Astrocyte of the cerebellum (primary cell): ENCODE results near the gene MSI2.

Source experiments
- DNase-seq: peaks from one replicate; pipeline ENCODE4 v3.0.0-alpha.2; 2011; ENCODE audit warnings: low read depth
- H3K4me3 ChIP-seq: 2 replicates; pipeline ENCODE4 v1.5.1; 2011; ENCODE audit warnings: mild to moderate bottlenecking, low read depth, low read length, moderate library complexity
- in situ Hi-C: cut with HindIII; loops from 2 replicates; pipeline ENCODE4 v1.10.0; 2017; ENCODE audit warnings: low sequenced_read_pairs
- TF ChIP-seq, protein P1 (sequence below): IDR thresholded peaks from 2 replicates; pipeline ENCODE4 v1.5.1; 2012; ENCODE audit warnings: low read length, low read depth, moderate library complexity, mild to moderate bottlenecking; ENCODE audit errors: missing control alignments

The MSI2 gene

DNA sequence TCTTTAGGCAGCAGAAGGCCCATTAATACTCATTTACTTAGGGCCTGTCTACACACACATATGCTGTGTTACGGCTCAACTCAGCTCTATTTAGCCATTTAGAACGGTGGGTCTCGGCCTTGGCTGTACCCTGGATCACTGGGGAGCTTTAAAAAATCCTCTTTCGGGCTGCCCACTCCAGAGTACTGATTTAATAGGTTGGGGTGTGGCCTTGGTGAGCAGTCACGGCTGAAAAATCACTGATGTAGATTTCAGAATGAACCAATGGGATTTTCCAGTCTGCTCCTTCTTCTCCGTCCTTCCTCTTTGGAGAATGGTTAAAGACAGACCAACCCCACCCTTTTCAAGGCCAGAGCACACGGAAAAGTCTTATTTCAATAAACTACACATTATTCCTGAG is 265.3 kb downstream of the MSI2 start:
- DNase-seq, result no peak
- in situ Hi-C loops, result no loop called here
- TF ChIP-seq, protein P1, sequence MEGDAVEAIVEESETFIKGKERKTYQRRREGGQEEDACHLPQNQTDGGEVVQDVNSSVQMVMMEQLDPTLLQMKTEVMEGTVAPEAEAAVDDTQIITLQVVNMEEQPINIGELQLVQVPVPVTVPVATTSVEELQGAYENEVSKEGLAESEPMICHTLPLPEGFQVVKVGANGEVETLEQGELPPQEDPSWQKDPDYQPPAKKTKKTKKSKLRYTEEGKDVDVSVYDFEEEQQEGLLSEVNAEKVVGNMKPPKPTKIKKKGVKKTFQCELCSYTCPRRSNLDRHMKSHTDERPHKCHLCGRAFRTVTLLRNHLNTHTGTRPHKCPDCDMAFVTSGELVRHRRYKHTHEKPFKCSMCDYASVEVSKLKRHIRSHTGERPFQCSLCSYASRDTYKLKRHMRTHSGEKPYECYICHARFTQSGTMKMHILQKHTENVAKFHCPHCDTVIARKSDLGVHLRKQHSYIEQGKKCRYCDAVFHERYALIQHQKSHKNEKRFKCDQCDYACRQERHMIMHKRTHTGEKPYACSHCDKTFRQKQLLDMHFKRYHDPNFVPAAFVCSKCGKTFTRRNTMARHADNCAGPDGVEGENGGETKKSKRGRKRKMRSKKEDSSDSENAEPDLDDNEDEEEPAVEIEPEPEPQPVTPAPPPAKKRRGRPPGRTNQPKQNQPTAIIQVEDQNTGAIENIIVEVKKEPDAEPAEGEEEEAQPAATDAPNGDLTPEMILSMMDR, result no peak
- H3K4me3 ChIP-seq, result no peak overlapping the region

DNA sequence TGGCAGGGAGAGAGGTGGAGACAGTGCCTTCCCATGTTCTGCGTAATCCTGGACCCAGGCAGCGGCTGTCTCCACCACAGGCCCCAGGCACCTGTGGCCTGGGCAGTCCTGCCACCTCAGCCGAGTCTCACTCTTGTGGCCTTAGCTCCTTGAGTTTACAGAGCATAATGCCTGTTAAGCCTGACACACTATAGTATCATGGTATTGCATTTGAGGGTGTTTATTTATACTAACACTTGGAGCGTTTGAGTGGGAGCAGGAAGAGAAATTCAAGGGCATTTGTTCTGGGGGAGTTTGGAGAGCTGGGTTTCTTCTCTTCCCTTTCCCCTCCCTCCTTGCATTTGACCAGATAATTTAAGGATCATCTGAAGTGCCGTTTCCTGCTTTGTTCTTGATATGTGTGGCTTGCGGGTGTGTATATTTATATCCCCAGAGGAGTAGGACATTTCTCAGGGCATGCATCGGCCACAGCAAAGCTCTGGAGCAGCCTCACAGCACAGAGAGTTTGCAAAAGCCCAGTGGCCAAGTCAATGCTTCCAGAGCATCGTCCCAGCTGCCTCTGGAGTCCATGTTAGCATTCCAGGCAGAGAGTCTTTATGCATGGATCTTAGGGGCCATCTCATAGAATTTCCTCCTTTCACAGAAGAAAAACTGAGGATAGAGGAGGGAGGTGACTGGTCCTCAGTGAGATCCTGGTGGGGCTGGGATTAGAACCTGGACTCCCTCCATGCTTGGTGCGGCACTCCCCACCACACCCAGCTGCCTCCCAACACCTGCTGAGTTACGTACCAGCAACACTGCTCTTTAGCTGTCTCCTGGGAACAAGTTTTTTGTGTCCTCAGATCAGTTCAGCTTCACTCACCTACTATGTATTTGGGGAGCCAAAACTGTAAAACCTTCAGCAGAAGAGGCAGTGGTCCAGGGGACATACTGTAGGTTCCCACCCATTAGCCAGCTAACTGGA is 266.0 kb downstream of the MSI2 start:
- H3K4me3 ChIP-seq, result no peak overlapping the region
- DNase-seq, result no peak
- TF ChIP-seq, protein P1, result no peak
- in situ Hi-C loops, result no loop called here

DNA sequence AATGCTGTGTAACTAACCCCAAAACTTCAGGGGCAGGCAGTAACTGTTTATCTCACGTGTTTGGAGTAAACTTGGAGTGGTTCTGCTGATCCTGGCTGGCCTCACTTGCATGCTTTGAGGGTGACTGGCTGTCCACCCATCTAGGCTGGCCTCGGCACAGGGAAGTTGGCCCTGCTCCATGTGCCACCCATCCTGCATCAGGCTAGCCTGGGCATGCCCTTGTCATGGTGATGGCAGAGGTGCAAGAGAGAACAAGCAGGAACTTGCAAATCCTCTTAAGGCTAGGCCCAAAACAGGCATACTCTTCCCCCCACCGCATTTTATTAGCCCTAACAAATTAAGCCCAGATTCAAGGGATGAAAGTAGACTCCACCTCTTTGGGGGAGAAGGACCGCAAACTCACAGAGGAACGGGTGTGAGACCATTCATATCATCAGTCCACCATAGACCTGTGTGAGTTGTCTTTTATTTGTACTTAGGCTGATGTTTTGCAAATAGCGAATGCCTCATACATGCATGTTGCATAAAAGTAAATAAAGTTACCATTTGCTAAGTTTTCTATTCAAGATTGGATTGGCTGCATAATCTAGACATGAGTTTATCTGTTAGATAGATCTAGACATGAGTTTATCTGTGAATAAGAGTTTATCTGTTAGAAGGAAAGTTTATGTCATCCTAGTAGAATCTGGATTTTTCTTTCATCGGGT is 267.8 kb downstream of the MSI2 start:
- no peak overlapping the region for H3K4me3 ChIP-seq

DNA sequence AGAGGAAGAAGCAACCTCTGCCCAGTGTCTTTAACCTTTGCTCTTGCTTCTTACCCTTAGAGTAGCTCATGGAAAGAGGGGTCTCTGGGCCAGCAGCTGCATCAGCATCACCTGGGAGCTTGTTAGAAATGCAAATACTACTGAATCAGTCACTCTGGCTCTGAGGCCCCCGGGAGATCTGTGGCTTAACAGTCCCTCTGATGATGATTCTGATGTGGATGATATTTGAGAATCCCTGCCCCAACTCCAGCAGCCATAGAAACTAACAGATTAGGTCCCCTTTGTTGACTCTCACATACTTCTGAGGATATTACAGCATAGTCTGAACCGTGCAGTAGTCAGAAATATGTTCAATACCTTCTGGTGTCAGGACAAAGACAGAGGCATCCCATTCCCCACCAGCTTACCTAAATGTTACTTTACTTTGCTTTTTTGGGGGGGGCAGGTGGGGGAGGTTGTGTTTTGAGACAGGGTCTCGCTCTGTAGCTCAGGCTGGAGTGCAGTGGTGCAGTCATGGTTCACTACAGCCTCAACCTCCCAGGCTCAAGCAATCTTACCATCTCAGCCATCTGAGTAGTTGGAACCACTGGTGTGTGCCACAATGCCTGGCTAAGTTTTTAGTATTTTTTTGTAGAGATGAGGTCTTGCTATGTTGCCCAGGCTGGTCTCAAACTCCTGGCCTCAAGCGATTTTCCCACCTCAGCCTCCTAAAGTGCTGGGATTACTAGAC is 268.7 kb downstream of the MSI2 start:
- DNase-seq, result no peak
- H3K4me3 ChIP-seq, result no peak overlapping the region
- in situ Hi-C loops, result no loop called here
- TF ChIP-seq, protein P1, result no peak

More for the DNA sequence above, 267.8 kb downstream of the MSI2 start:
- DNase-seq, result no peak
- TF ChIP-seq, protein P1, result no peak
- in situ Hi-C loops, result no loop called here

DNA sequence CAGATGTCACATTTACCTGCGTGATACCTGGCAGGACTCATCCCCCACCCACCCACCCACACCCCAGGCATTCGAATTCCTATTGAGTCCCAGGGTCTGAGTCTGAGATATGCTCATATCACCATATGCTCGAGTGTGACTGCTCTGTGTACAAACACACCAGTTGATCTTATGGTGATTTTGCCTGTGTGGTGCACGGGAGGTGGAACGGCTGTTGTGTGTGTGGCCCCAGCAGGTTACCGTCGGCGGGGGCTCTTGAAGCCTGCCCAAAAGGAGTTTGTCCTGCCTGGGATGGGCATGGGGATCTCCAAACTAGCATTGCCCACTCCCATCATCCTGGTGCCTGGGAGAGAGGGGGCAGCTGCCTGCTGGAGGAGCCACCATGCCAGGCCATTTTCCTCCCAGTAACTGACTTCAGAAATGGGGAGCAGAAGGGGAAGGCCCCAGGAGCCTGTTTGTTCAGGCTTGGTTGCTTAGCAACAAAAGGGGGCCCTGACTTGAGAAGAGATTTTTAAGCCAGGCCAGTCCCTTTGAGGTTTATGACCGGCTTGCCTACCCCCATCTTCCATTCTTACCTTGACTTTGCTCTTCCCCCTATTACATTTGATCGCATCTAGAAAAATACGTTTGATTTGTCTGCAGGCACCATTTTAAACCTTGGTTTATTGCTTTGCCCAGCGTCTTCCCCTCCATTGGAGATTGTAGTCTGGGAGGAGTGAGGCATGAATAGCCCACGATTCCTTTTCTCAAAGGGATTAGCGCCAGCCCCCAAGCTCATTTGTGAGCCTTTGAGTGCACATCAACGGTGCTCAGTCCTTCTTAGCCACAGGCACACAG is 271.1 kb downstream of the MSI2 start:
- TF ChIP-seq, protein P1, result no peak
- in situ Hi-C loops, result no loop called here
- DNase-seq, result no peak
- H3K4me3 ChIP-seq, result no peak overlapping the region
